Natural killer cell (primary cell): ENCODE data around the gene ARRB1. TPM values are rescaled to one million over a fixed set of nuclear protein-coding genes. Genes with fewer than 3 reads are reported as not detected.

Source experiments
- ATAC-seq, 3 donors: fragments of 150-1000 bp in 2 of 3; fragments of 200-7000 bp in 1 of 3; cut with Tn5 transposase; 1 replicate in 1 of 3; 2 replicates in 2 of 3; pipeline ENCODE4 v1.10.0; 2021; ENCODE audit warnings: mild to moderate bottlenecking in 2 of 3, moderate library complexity in 2 of 3
- DNase-seq, 2 donors: peaks; one replicate each; pipeline versions ENCODE4 v3.0.0 to v3.0.0-alpha.2; 2013 to 2021; ENCODE audit warnings: mixed read lengths in 1 of 2
- H3K27ac ChIP-seq: one replicate; pipeline ENCODE4 v1.5.1; 2013; ENCODE audit warnings: mild to moderate bottlenecking, low read length
- H3K27me3 ChIP-seq: one replicate; pipeline ENCODE4 v1.6.1; 2013; ENCODE audit warnings: low read length; ENCODE audit not compliant: control insufficient read depth, insufficient read depth
- H3K36me3 ChIP-seq: one replicate; pipeline ENCODE4 v1.6.1; 2013; ENCODE audit warnings: low read length; ENCODE audit not compliant: control insufficient read depth, insufficient read depth
- H3K4me1 ChIP-seq: one replicate; pipeline ENCODE4 v1.6.1; 2013; ENCODE audit warnings: low read length; ENCODE audit not compliant: control insufficient read depth, insufficient read depth
- H3K4me3 ChIP-seq: one replicate; pipeline ENCODE4 v1.5.1; 2013; ENCODE audit warnings: low read length
- H3K9me3 ChIP-seq: one replicate; pipeline ENCODE4 v1.6.1; 2013; ENCODE audit warnings: low read length; ENCODE audit not compliant: control insufficient read depth, insufficient read depth
- H3K27ac Mint-ChIP-seq, 2 donors: one replicate each; pipeline ENCODE4 v1.8.0; 2022; ENCODE audit warnings: mild to moderate bottlenecking in 2 of 2, mixed read lengths in 2 of 2, moderate library complexity in 1 of 2
- H3K27me3 Mint-ChIP-seq, 2 donors: one replicate each; pipeline ENCODE4 v1.8.0; 2022; ENCODE audit warnings: low read depth in 2 of 2, mixed read lengths in 2 of 2
- H3K36me3 Mint-ChIP-seq: one replicate; pipeline ENCODE4 v1.8.0; 2022; ENCODE audit warnings: mixed read lengths
- H3K4me1 Mint-ChIP-seq, 2 donors: one replicate each; pipeline ENCODE4 v1.8.0; 2022; ENCODE audit warnings: mixed read lengths in 2 of 2
- H3K4me3 Mint-ChIP-seq: one replicate; pipeline ENCODE4 v1.8.0; 2022; ENCODE audit warnings: mild to moderate bottlenecking, moderate library complexity, mixed read lengths
- H3K9me3 Mint-ChIP-seq, 2 donors: one replicate each; pipeline ENCODE4 v1.8.0; 2022; ENCODE audit warnings: mixed read lengths in 2 of 2
- WGBS: methylation state at CpG from one replicate; pipeline ENCODE4 v1.1.7; 2013; ENCODE audit warnings: missing lambda C conversion rate; ENCODE audit not compliant: insufficient coverage; 5-methylcytosine and 5-hydroxymethylcytosine counted together
- intact Hi-C: fragments of 100-400 bp; cut with micrococcal nuclease; formaldehyde crosslinking; loops from one replicate; pipeline ENCODE4 v1.14.2; 2022
- total RNA-seq, 4 donors: library from RNA; stranded (reverse); fragments of 120-200 nt in 1 of 4; gene quantifications; one replicate each; pipeline versions ENCODE4 v1.2.3 to v1.2.4, GENCODE V29; 2013 to 2022
- TF ChIP-seq, protein P1 (sequence below): fragments of 200-600 bp; IDR thresholded peaks from one replicate; pipeline ENCODE4 v1.8.0; 2022; ENCODE audit warnings: antibody characterized with exemption

The ARRB1 gene
- total RNA-seq, 3 donors from 2014 or later (not counting 1 experiment from before 2014, with no cell fraction given): 128 to 200 (median 174) TPM

DNA sequence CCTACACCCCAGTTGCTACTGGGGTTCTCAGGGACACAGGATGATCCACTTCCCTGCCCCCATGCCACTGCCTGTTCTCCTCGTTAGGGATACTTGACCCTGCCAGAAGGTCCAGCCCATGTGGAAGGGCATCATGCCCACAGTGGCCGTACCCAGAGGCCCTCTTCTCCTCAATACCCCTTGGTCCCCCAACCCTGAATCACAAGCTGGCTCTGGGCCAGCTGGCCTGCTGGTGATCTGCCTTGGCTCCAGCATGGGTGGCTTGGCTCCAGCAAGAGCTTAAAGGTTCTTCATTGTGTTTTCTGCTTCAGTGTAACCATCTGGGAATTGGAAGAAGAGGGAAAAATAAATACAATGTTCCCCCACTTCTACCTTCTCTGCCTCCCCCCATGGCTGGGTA, 122.0 kb downstream of the ARRB1 start:
- H3K27ac ChIP-seq: no peak overlapping the region
- TF ChIP-seq, protein P1, sequence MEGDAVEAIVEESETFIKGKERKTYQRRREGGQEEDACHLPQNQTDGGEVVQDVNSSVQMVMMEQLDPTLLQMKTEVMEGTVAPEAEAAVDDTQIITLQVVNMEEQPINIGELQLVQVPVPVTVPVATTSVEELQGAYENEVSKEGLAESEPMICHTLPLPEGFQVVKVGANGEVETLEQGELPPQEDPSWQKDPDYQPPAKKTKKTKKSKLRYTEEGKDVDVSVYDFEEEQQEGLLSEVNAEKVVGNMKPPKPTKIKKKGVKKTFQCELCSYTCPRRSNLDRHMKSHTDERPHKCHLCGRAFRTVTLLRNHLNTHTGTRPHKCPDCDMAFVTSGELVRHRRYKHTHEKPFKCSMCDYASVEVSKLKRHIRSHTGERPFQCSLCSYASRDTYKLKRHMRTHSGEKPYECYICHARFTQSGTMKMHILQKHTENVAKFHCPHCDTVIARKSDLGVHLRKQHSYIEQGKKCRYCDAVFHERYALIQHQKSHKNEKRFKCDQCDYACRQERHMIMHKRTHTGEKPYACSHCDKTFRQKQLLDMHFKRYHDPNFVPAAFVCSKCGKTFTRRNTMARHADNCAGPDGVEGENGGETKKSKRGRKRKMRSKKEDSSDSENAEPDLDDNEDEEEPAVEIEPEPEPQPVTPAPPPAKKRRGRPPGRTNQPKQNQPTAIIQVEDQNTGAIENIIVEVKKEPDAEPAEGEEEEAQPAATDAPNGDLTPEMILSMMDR: no peak
- WGBS: 74% methylated on average over 2 of the region's 2 CpGs
- ATAC-seq (no peak), DNase-seq (no peak)
- H3K9me3 ChIP-seq: no peaks in the 10 kb centered on the region
- intact Hi-C loops: no loop called here
- Mint-ChIP-seq H3K9me3 (no peaks in the 10 kb centered on the region), H3K27ac (no peak overlapping the region), H3K4me1 (no peaks in the 10 kb centered on the region), H3K4me3 (no peak overlapping the region), H3K27me3 (peaks cover 16 to 22% of the 10 kb centered on the region in 2 donors), H3K36me3 (no peaks in the 10 kb centered on the region)
- no peak overlapping the region for H3K4me3 ChIP-seq
- no peaks in the 10 kb centered on the region for H3K27me3 ChIP-seq
- no peaks in the 10 kb centered on the region for H3K4me1 ChIP-seq
- H3K36me3 ChIP-seq: no peaks in the 10 kb centered on the region

DNA sequence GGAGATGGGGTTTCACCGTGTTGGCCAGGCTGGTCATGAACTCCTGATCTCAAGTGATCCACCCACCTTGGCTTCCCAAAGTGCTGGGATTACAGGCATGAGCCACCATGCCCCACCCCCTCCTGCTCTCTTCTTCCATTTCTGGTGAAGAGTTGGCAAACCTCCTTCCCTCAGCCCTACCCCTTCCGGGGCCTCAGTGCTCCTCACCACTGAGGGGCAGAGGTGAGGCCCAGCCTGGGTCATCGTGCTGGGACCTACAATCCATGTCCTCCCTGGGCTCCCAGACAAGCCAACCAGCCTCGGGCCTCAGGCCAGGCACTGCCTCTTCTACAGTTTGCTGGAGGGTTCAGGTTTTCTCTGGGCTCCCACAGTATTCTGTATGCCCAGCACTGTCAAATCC, 125.7 kb downstream of the ARRB1 start:
- H3K27me3 Mint-ChIP-seq: peaks cover 5 to 8% of the 10 kb centered on the region in 2 donors
- H3K36me3 Mint-ChIP-seq: no peaks in the 10 kb centered on the region
- DNase-seq: no peak
- H3K4me3 Mint-ChIP-seq: no peak overlapping the region
- Histone ChIP-seq H3K27me3 (no peaks in the 10 kb centered on the region), H3K4me3 (no peak overlapping the region), H3K4me1 (no peaks in the 10 kb centered on the region), H3K9me3 (no peaks in the 10 kb centered on the region), H3K36me3 (no peaks in the 10 kb centered on the region), H3K27ac (no peak overlapping the region)
- 78% methylated on average over 4 of the region's 4 CpGs for WGBS
- no peak for ATAC-seq
- no peaks in the 10 kb centered on the region for H3K4me1 Mint-ChIP-seq
- no peaks in the 10 kb centered on the region for H3K9me3 Mint-ChIP-seq
- intact Hi-C loops: no loop called here
- TF ChIP-seq, protein P1: no peak
- H3K27ac Mint-ChIP-seq: no peak overlapping the region

DNA sequence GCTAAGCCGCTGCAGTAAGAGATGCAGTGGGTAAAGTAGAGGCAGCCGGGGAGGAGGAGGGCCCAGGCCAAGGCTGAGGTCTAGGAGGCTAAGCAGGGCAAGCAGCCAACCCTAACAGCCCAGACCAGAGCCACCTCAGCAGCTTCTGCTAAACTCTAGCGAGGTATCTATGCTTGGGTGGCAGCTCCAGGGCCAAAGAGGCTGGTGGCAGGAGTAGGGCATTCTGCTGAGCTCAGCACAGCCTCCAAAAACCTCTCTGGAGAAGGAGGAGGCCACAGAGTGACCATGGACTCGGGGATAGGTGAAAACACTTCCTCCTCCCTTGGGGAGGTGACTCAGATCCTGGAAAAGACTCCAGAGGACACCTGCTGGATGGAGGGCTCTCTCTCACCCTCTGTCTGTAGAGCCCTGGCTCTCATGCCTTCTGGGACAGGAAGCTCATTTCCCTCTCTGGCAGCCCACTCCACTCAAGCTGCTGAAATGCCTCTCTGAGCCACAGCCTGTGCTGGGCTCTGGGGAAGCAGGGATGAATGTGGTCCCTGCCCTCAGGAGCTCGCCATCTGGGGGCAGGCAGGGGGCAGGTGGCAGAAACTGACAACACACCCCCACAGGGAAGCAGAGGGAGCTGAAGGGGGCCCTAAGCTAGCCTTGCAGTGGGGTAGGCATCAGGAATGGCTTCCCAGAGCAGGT, 127.4 kb downstream of the ARRB1 start:
- 41% methylated on average over 5 of the region's 5 CpGs for WGBS
- Mint-ChIP-seq H3K9me3 (no peaks in the 10 kb centered on the region), H3K4me3 (no peak overlapping the region), H3K36me3 (no peaks in the 10 kb centered on the region), H3K27ac (no peak overlapping the region), H3K4me1 (no peaks in the 10 kb centered on the region), H3K27me3 (peaks cover 0 to 5% of the 10 kb centered on the region in 2 donors)
- intact Hi-C loops: no loop called here
- Histone ChIP-seq H3K9me3 (no peaks in the 10 kb centered on the region), H3K4me3 (no peak overlapping the region), H3K27me3 (no peaks in the 10 kb centered on the region), H3K36me3 (no peaks in the 10 kb centered on the region), H3K4me1 (no peaks in the 10 kb centered on the region), H3K27ac (no peak overlapping the region)
- DNase-seq (no peak), ATAC-seq (no peak)
- TF ChIP-seq, protein P1: no peak

DNA sequence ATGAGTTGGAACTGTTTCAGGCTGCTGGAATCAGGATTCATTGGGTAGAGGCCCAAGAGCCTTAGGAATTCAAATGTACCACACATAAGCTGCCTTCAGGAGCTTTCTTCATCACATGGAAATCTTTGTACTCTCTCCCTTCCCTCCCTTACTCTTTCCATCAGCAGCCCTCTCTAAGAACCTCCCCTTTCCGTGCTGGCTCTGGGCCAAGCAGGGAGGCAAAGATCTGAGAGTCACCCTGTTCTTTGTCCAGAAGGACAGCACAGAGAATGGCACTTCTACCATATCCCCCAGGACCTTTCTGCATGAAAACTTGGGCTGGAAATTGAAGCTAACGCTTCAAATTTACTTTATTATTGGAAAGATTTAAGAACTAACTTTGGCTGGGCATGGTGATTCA, 131.6 kb downstream of the ARRB1 start:
- ATAC-seq: no peak
- DNase-seq: no peak
- intact Hi-C loops: no loop called here
- no peaks in the 10 kb centered on the region for H3K36me3 ChIP-seq
- Mint-ChIP-seq H3K9me3 (no peaks in the 10 kb centered on the region), H3K27ac (no peak overlapping the region), H3K27me3 (peaks cover 24 to 26% of the 10 kb centered on the region in 2 donors), H3K36me3 (no peaks in the 10 kb centered on the region), H3K4me3 (no peak overlapping the region), H3K4me1 (no peaks in the 10 kb centered on the region)
- no peak overlapping the region for H3K27ac ChIP-seq
- no peaks in the 10 kb centered on the region for H3K4me1 ChIP-seq
- no peaks in the 10 kb centered on the region for H3K9me3 ChIP-seq
- 59% methylated on average over 2 of the region's 2 CpGs for WGBS
- TF ChIP-seq, protein P1: no peak
- no peaks in the 10 kb centered on the region for H3K27me3 ChIP-seq
- no peak overlapping the region for H3K4me3 ChIP-seq
